Measurements from ENCODE around the gene WDR19. TPM values are rescaled to one million over a fixed set of nuclear protein-coding genes. Genes with fewer than 3 reads are reported as not detected.

The WDR19 gene
- total RNA-seq, 1 experiment from 2014 or later = 14.9 TPM

GRCh38 chr4:39146211-39146610 lies 36.1 kb upstream of the WDR19 start:
- Mint-ChIP-seq H3K27me3 (ENCODE audit: unreplicated experiment) (no peaks in the 10 kb centered on the region), H3K4me3 (ENCODE audit: low read depth, unreplicated experiment) (no peak overlapping the region), H3K27ac (ENCODE audit: unreplicated experiment) (no peak overlapping the region), H3K9me3 (ENCODE audit: low read depth, unreplicated experiment) (no peaks in the 10 kb centered on the region), H3K36me3 (ENCODE audit: insufficient read depth, unreplicated experiment) (no peaks in the 10 kb centered on the region), H3K4me1 (ENCODE audit: low read depth, unreplicated experiment) (no peaks in the 10 kb centered on the region)
- intact Hi-C loops (cut with micrococcal nuclease; ENCODE audit: unreplicated experiment) = no loop called here
- BruUV-seq (replicated peaks) = no TSS peak
- CTCF ChIA-PET = no interaction called here
- no peak for TF ChIP-seq CTCF (IDR thresholded peaks at IDR 0.05; ENCODE audit: unreplicated experiment)
- no peak for DNase-seq

DNA sequence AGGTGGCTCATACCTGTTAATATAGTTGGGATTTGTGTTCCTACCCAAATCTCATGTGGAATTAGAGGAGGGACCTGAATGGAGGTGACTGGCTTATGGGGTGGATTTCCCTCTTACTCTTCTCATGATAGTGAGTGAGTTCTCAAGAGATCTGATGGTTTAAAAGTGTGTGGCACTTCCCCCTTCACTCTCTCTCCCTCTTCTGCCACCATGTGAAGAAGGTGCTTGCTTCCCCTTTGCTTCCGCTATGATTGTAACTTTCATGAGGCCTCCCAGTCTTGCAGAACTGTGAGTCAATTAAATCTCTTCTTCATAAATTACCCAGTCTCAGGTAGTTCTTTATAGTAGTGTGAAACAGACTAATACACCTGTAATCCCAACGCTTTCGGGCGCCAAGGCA lies 28.3 kb upstream of the WDR19 start:
- no peak for DNase-seq
- no peaks in the 10 kb centered on the region for H3K4me1 Mint-ChIP-seq (ENCODE audit: low read depth, unreplicated experiment)
- H3K27me3 Mint-ChIP-seq (ENCODE audit: unreplicated experiment) = no peaks in the 10 kb centered on the region
- no peaks in the 10 kb centered on the region for H3K36me3 Mint-ChIP-seq (ENCODE audit: insufficient read depth, unreplicated experiment)
- intact Hi-C loops (cut with micrococcal nuclease; ENCODE audit: unreplicated experiment) = no loop called here
- TF ChIP-seq CTCF (IDR thresholded peaks at IDR 0.05; ENCODE audit: unreplicated experiment) = no peak
- CTCF ChIA-PET = no interaction called here
- no peak overlapping the region for H3K4me3 Mint-ChIP-seq (ENCODE audit: low read depth, unreplicated experiment)
- no peaks in the 10 kb centered on the region for H3K9me3 Mint-ChIP-seq (ENCODE audit: low read depth, unreplicated experiment)
- BruUV-seq (replicated peaks) = no TSS peak
- no peak overlapping the region for H3K27ac Mint-ChIP-seq (ENCODE audit: unreplicated experiment)

- H3K4me3 Mint-ChIP-seq (ENCODE audit: low read depth, unreplicated experiment) = no peak overlapping the region
- H3K27me3 Mint-ChIP-seq (ENCODE audit: unreplicated experiment) = no peaks in the 10 kb centered on the region
- H3K4me1 Mint-ChIP-seq (ENCODE audit: low read depth, unreplicated experiment) = no peaks in the 10 kb centered on the region
- no peak overlapping the region for H3K27ac Mint-ChIP-seq (ENCODE audit: unreplicated experiment)
- CTCF ChIA-PET = no interaction called here
- H3K36me3 Mint-ChIP-seq (ENCODE audit: insufficient read depth, unreplicated experiment) = no peaks in the 10 kb centered on the region
- BruUV-seq (replicated peaks) = no TSS peak
- no peak for TF ChIP-seq CTCF (IDR thresholded peaks at IDR 0.05; ENCODE audit: unreplicated experiment)
- H3K9me3 Mint-ChIP-seq (ENCODE audit: low read depth, unreplicated experiment) = no peaks in the 10 kb centered on the region
- no peak for DNase-seq
- intact Hi-C loops (cut with micrococcal nuclease; ENCODE audit: unreplicated experiment) = no loop called here
These were observed 24.8 kb upstream of the WDR19 start for GRCh38 chr4:39157520-39157919.

GRCh38 chr4:39166177-39166576 lies 16.2 kb upstream of the WDR19 start:
- no TSS peak for BruUV-seq (replicated peaks)
- H3K27me3 Mint-ChIP-seq (ENCODE audit: unreplicated experiment) = no peaks in the 10 kb centered on the region
- DNase-seq = no peak
- TF ChIP-seq CTCF (IDR thresholded peaks at IDR 0.05; ENCODE audit: unreplicated experiment) = no peak
- H3K4me1 Mint-ChIP-seq (ENCODE audit: low read depth, unreplicated experiment) = no peaks in the 10 kb centered on the region
- no peaks in the 10 kb centered on the region for H3K36me3 Mint-ChIP-seq (ENCODE audit: insufficient read depth, unreplicated experiment)
- no peak overlapping the region for H3K27ac Mint-ChIP-seq (ENCODE audit: unreplicated experiment)
- CTCF ChIA-PET = no interaction called here
- intact Hi-C loops (cut with micrococcal nuclease; ENCODE audit: unreplicated experiment) = no loop called here
- peaks cover 4% of the 10 kb centered on the region for H3K9me3 Mint-ChIP-seq (ENCODE audit: low read depth, unreplicated experiment)
- no peak overlapping the region for H3K4me3 Mint-ChIP-seq (ENCODE audit: low read depth, unreplicated experiment)

GRCh38 chr4:39166669-39167068 lies 15.7 kb upstream of the WDR19 start:
- Mint-ChIP-seq H3K9me3 (ENCODE audit: low read depth, unreplicated experiment) (peaks cover 4% of the 10 kb centered on the region), H3K27me3 (ENCODE audit: unreplicated experiment) (no peaks in the 10 kb centered on the region), H3K4me1 (ENCODE audit: low read depth, unreplicated experiment) (no peaks in the 10 kb centered on the region), H3K4me3 (ENCODE audit: low read depth, unreplicated experiment) (no peak overlapping the region), H3K27ac (ENCODE audit: unreplicated experiment) (no peak overlapping the region), H3K36me3 (ENCODE audit: insufficient read depth, unreplicated experiment) (no peaks in the 10 kb centered on the region)
- no peak for TF ChIP-seq CTCF (IDR thresholded peaks at IDR 0.05; ENCODE audit: unreplicated experiment)
- CTCF ChIA-PET = no interaction called here
- intact Hi-C loops (cut with micrococcal nuclease; ENCODE audit: unreplicated experiment) = no loop called here
- BruUV-seq (replicated peaks) = no TSS peak
- no peak for DNase-seq
